HG03575 (cell line): Measurements from ENCODE around the gene SLC9A9.

Experiments used
- ATAC-seq: cut with Tn5 transposase; IDR thresholded peaks from one replicate; pipeline ENCODE4 v1.9.1; 2021; ENCODE audit not compliant: unreplicated experiment, insufficient number of reproducible peaks, low FRiP score; ENCODE audit errors: extremely low read depth

SLC9A9 gene

DNA sequence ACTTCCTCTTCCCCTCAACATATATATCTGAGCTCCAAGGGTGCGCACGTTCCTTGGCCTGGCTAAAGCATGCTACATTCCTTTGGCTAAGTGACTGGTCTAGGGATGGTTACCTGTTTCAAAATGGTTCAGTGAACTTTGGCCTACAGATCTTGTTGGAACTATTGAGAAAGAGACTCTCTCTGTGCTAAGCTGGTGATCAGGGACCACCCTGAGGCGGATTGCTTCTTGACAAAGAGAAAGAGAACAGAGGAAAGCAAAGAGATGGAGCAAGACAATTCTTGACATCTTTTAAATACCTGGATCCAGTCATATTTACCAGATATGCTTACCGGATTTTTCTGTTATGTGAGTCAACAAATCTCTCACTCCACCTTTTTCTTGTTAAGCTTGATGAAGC lies 605.6 kb downstream of the SLC9A9 start:
- ATAC-seq: no peak

DNA sequence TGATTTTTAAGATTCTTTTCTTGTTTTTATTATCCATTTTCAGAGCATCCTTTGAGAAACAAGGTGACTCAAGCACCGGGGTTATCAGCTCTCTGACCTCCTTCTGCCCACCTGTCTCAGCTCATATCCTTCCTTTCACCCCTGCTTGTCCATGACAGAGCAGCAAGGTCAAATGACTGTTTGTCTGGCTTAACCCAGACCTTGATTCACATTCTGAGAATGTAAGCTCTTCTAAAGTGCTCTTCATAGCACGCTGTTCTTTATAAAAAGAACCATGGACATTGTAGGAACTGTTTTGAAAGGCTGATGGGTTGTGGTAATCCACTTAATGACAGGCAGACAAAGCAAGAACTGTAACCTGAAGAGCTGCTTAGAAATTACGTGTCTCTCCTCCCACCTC lies 606.2 kb downstream of the SLC9A9 start:
- ATAC-seq: no peak

DNA sequence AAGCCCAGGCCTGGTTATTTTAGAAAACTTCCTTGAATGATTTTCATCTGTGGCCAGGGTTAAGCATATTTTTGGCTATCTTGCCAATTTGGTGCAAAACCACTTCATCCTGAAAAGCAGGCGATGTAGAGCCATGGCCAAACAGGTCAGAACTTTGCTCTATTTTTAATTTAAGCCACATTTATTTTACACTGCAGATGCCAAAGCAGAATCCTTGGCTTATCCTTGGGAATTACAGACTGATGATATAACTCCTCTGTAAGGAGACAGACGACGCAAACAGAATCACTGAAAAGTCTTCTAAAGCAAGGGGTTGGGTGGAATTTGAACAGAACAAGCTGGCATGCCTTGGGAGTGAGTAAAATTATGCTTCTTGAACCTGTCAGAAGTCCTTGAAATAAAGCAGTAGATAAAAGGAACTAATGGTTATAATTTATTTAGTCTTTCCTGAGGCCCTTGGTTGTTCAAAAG lies 606.8 kb downstream of the SLC9A9 start:
- no peak for ATAC-seq

DNA sequence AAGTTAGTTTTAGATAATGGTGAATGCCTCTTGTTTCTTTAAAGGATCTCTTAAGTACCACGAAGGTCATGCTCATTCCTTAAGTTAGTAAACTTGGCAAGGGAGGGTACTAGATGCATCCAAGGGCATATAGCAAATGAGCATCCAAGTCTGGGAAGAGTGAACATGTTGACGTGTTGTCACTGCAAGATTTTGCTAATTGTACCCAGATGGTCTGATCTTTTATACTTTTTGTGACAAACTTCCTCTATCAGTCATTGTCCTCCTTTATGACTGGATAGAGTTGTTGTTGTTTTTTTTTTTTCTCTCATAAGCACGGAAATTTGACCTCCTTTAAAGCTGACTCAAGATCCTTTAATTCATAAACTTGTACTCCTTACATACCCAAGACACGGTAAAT lies 607.4 kb downstream of the SLC9A9 start:
- ATAC-seq: no peak

DNA sequence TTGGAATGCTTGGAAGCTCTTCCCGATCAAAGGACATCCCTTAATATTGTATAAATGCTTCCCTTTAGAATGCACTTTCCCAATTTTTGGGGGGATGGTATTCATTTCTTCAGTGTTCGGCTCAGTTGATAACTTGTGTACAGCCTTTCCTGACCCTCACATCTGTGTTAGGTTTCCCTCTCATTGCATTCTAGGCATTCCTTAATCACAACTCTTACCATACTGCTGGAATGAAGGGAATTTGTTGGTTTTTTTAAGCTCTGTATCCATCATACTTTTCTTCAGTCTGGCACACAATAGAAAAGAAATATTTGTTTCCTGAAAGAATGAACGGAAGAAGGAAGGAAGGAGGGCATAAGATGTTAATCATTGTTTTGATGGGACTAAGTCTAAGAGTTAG lies 609.2 kb downstream of the SLC9A9 start:
- ATAC-seq: no peak

DNA sequence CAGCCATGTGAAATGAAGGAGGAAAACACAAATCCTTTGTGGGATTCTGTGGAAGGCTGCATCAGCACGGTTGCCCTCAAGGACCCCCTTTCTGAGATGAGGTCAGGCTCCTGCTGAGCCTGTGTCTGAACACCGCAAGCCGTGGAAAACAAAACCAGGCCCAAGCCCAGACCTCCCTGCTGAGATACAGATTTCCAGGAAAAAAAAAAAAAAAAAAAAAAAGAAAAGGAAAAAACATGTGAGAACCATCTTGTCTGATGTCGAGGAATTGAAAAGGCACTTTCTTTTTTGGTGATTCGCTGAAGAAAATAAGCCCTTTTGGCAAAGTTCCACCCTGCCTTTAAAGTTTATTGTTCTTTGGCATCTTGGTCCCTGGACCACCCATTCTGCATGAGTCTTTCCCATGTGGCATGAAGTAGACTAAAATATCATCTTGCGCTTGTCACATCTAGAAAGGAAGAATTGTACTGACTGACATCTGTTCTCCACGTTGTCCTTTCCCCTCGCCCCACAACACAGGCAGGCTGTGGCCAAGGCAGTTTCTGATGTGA lies 611.1 kb downstream of the SLC9A9 start:
- ATAC-seq: no peak

DNA sequence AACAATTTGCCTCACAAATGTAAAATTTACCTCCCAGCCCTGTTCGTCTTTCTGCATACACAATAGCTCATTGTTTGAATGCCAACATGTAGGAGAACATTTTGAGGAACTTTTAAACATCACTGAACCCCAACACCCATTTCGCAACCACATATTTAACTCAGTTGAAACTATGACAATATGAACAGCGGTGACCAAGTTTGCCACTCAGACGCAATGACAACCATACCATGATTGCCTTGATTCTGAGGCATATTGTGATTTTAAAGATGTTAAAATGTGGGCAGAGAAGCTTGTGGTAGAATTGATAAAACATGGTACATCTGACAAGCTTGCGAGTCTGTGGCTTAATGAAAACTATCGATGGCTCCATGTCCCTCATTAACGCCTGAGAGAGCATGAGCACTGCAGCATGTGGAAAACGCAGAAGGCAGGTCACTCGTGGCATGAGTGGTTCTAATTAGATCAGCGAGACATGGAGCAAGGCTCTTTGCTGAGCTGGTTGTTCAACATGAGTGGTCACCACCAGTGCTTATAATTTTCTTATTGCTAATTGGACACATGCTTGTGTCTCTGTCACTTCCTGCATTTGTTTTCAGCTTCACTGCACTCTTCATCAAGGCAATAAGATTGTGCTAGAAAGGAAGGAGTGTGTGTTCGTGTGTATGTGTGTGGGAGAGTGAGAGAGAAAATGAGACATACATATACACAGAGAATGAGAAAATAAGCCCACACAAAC lies 611.9 kb downstream of the SLC9A9 start:
- no peak for ATAC-seq

DNA sequence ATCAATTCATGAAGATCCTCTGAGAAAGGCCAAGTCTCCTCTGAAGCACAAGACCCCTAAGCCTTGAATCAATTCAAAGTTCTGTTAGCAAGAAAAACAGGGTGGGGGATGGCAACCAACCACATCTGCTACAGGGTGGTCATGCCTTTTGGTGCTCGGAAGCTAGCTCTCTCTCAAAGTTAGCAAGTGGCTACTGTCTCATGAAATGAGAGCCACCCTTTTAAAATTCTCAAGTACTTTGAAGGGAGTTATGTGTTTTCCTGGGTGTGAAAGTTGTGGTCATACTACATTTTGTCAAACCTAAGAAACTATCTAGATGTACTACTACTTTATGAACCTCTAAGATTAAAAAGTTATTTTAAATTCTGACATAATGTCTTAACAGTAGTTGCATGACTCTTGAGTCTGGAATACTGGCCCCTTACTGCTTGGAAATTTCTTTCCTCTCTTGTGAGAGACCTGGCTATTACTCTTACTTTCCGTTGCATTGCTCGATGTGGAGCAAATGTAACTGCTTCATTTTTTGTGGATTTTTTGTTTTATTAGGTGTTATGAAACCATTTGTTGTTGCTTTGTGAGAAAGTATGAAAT lies 612.6 kb downstream of the SLC9A9 start:
- ATAC-seq: no peak

DNA sequence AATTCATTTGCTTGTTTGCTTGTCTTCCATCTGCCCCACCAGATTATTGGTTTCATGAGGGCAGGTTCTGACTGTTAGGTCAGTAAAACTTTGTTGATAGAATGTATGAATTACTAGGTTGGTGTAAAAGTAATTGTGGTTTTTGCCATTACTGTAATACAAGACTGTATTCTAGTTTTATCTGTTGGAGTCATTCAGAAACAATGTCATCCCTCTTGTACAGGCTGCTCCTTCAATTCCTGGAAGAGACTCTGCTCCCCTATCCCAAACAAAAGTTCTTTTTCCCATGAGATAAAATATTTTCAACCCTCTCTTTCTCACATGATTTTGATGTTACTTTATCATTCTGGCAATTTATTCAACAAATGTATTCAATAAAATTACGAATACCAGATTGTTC lies 613.7 kb downstream of the SLC9A9 start:
- no peak for ATAC-seq

DNA sequence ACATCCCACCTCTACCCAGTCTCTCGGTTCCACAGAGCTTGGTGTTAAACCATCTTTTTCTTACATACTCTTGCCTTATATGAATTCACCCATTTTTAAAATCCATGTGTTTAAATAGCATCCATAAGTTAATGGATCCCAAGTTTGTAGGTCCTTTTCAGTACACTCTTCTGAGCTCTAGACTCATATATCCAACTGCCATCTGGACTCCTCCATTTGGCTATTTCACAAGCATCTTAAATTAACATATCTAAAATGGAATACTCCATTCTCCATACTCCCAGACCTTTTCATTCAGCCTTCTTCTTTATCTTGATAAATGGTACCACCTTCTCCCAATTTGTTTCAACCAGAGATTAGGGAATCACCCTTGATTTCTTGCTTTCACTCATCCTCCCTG lies 615.3 kb downstream of the SLC9A9 start:
- ATAC-seq: no peak

DNA sequence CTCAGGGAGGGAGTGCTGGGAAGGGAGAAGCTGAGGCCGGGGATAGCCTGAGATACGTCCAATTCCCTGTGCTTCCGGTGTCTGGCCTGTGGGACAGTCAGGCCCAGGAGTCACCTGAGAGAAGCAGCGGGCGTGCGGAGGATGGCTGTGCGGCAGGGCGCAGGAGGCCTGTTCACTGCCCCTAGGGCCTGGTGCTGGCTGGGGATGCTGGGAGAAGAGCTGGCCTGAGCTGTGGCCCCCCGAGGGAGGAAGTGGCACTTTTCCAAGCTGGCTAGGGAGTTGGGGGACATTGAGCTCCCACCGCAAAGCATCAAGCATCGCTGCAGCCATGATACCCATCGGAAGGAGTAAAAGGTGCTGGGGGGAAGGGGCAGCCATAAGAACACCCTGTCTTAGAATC lies 619.9 kb downstream of the SLC9A9 start:
- ATAC-seq: no peak

DNA sequence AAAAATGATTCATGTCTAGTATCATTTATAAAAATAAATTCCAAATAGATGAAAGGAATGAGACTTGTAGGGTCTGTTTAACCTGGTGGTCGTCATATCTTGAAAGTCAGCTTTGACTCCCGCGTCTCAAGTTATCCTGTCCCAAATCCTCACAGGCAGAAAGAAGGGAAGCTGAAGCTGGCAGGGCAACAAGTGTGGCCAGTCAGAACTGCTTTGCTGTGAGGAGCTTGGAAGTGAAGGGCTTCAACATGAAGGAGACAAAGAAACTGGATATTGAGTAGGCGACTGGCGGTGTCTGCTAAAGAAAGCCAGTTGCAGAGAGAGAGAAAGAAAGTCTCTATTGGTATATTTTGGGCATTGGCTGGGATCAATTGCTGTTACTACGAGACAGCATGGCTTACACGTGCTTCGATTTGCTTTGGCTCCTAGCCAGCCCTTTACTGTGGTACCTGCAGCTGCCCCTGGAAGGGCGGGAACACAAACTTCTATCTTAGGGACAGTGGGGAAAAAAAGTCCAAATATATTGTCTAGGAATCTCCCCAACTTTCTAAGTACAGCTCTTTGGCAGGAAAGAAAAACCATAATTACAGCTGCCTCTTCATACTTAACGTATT lies 621.5 kb downstream of the SLC9A9 start:
- no peak for ATAC-seq

DNA sequence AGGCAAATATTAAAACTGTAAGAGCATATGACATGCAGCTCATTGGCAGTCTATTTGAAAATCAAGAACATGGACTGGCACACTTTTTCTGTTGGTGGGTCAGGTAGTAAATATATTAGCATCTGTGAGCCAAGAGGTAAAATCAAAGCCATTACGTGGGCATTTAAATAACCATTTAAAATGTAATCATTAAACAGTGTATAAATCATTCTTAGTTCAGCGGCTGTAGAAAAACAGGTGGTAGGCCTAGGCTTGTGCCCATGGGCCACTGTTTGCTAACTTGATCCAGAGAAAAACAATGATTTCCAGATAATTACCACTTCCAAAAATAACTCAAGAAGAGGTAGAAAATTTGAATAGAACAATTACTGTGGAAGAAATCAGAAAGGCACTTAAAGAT lies 623.6 kb downstream of the SLC9A9 start:
- ATAC-seq: no peak

DNA sequence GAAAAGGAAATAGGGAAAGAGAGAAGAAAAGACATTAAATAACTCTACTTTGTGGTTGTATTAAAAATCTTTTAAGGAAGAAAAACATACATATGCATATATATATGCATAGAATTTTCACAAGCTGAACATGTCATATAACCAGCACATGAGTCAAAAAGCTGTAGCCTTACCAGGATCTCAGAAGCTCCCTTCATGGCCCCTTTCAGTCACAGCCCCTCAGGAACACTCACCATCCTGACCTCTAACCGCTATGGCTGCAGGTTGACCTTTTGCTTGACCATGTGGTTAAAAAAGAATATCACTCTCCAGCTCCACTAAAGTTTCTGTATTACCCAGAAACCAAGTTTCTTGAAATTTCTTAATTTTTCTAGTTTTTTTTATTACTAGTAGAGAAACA lies 625.3 kb downstream of the SLC9A9 start:
- no peak for ATAC-seq

DNA sequence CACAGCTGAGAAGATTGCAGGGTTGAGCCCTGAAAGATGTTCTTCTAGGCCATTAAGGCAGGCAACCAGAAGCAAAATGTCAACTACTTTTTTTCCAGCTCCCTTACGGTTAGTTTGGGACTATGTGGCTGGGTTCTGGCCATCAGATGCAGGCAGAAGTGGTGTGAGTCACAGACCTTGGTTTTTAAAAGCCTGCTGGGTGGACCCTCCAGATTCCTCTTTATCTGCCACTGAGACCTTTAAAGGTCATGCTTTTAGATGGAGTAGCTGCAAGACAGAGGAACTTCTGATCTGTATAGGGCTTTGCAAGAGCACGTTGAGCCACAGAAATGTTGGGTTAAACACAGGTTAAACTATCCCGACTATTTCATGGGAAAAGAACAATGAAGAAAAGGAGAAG lies 625.8 kb downstream of the SLC9A9 start:
- ATAC-seq: no peak

DNA sequence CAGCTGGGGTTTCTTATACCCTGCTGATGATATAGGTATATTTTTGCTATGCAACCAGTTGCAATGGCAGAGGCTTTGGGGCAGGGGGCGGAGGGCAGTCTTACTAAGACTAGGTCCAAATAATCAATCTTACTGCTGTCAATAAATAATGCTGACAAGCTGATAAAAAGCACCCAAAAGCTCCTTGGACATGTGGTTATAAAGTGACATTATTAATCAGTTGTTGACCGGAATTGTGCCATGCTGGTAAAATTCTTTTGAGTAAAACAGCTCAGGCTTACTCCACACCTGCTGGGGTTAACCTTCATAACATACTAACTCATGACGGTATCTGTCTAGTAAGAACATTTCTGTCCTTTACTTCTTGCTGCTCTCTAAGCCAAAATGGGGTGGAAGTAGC lies 626.8 kb downstream of the SLC9A9 start:
- no peak for ATAC-seq

DNA sequence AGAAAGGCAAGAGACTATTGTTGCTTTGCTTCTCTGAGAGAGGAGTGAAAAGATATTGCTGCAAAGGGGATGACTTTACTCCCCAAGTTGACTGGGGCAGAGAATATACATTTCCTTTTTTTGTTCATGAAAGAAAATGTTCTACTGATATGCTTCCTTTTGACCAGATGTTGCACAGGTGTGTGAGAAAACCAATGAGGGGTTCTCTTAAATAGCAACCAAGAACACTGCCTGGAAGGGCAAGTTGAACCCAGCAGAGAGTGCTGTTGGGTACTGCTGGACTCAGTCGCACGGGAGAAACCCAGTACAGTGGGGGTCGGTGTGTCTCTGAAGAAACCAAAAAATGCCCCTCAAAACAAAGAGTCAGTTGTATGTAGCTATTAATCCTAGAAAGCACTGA lies 627.5 kb downstream of the SLC9A9 start:
- ATAC-seq: no peak

DNA sequence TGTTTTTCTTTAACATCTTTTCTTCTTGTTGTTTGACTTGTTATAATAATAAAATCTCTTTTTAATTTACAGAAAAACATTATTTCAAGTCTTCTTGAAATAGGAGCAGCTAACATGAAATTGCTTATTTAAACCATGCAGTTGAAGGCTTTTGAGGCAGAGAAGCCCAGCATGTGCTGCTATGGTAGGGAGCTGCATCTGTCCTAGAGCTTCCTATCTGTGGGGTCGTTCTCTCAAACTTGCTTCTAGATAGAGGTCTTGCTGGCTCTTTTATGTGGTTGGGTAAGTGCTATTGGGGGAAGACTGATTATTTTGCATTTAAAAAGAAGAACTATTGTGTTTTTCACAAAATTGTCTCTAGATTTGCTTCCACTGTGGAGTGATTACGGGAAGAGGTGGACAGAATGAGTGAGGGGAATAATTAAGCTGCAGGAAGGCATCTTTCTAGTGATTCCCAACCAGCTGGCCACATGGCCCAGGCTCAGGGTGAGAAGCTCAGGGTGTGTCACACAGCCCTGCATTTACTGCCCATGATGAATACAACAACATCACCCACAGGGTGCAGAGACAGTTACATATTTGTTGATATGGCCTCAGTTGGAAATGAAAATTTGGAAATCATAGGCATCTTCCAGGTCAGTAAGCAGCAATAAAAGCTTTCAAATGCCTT lies 630.0 kb downstream of the SLC9A9 start:
- no peak for ATAC-seq

DNA sequence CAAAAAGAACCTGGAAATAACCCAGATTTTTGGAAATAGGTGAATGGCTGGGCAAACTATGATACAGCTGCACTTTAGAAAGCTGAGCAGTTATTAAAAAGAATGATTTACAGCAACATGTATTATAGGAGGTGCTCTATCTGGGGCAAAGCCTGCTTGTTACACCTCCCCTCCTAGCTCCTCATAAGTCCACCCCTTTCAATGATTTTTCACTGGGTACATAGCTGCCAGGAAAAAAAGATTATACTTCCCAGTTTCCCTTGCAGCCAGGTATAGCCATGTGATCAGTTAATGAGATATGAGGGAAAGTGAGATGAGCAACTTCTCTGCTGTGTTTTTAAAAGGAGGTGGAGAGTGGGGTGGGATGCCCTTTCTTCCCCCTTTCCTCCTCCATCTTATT lies 631.0 kb downstream of the SLC9A9 start:
- no peak for ATAC-seq

DNA sequence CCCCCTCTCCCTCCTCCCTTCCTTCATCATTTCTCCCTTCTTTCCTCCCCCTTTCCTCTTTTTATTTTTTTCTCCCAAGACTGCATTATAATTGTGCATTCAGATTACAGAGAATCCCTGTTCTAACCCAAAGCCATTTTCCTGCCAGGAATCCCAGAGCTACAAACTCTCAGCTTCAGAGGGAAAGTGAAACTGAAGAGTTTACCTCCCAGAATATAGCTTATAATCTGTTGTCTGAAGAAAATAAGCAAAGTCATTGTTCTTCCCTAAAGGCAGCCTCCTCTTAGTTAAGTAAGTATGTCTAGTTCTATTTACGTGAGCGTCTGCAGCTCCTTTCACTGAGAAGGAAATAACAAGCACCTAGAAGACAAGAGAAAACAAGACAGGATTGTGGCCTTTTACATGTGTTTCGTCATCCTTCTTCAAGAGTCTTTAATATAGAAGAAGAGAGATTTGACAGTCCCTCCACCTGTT lies 631.5 kb downstream of the SLC9A9 start:
- ATAC-seq: no peak
